Caco-2 (cell line): ENCODE data around the gene MTHFD1L. TPM values are rescaled to one million over a fixed set of nuclear protein-coding genes. Genes with fewer than 3 reads are reported as not detected.

ENCODE experiments used
- BruUV-seq: library from RNA; stranded (reverse); fragments of 400-500 nt; replicated peaks from 2 replicates; lab custom pipeline; 2021; lab: Mats Ljungman, UMichigan
- CTCF ChIA-PET: fragments of 300-600 bp; sonication (Branson Sonifier 250); formaldehyde crosslinking; loops from one replicate; lab custom pipeline; 2022; ENCODE audit warnings: antibody characterized with exemption; lab: Charles Lee
- POLR2A ChIA-PET: fragments of 300-600 bp; sonication (Branson Sonifier 250); formaldehyde crosslinking; loops from one replicate; lab custom pipeline; 2022; ENCODE audit warnings: antibody characterized with exemption; lab: Charles Lee
- DNase-seq, 2 experiments: peaks; one replicate each; pipeline versions ENCODE4 v3.0.0 to v3.0.0-alpha.2; 2020 to 2022
- H3K27me3 ChIP-seq: replicated peaks from 2 replicates; pipeline ENCODE4 v1.6.0; 2011; ENCODE audit warnings: low read length; ENCODE audit not compliant: control insufficient read depth, insufficient read depth
- H3K36me3 ChIP-seq: 2 replicates; pipeline ENCODE4 v1.5.1; 2011; ENCODE audit warnings: low read length; ENCODE audit not compliant: control insufficient read depth, insufficient read depth
- H3K4me1 ChIP-seq: fragments of 250-450 bp; sonication (Bioruptor Pico); 2 replicates; pipeline ENCODE4 v1.5.1; 2020; ENCODE audit warnings: mild to moderate bottlenecking
- H3K4me3 ChIP-seq: 2 replicates; pipeline ENCODE4 v1.5.1; 2011; ENCODE audit warnings: low read depth, mild to moderate bottlenecking, control low read depth, low read length
- H3K9me3 ChIP-seq: fragments of 250-450 bp; sonication (Bioruptor Pico); 2 replicates; pipeline ENCODE4 v1.5.1; 2020; ENCODE audit warnings: mild to moderate bottlenecking, moderate library complexity
- H3K27ac Mint-ChIP-seq: one replicate; pipeline ENCODE4 v1.8.0; 2022; ENCODE audit warnings: mixed read lengths; ENCODE audit not compliant: unreplicated experiment
- H3K27me3 Mint-ChIP-seq: one replicate; pipeline ENCODE4 v1.8.0; 2022; ENCODE audit warnings: mixed read lengths; ENCODE audit not compliant: insufficient read depth, unreplicated experiment
- H3K36me3 Mint-ChIP-seq: one replicate; pipeline ENCODE4 v1.8.0; 2022; ENCODE audit warnings: mild to moderate bottlenecking, mixed read lengths; ENCODE audit not compliant: insufficient read depth, unreplicated experiment
- H3K4me1 Mint-ChIP-seq: one replicate; pipeline ENCODE4 v1.8.0; 2022; ENCODE audit warnings: low read depth, mixed read lengths; ENCODE audit not compliant: unreplicated experiment
- H3K4me3 Mint-ChIP-seq: one replicate; pipeline ENCODE4 v1.8.0; 2022; ENCODE audit warnings: mild to moderate bottlenecking, moderate library complexity, mixed read lengths; ENCODE audit not compliant: unreplicated experiment
- H3K9me3 Mint-ChIP-seq: one replicate; pipeline ENCODE4 v1.8.0; 2022; ENCODE audit warnings: mixed read lengths; ENCODE audit not compliant: unreplicated experiment
- CTCF ChIP-seq, 2 experiments: fragments of 200-600 bp in 1 of 2; IDR thresholded peaks; 1 replicate in 1 of 2; 2 replicates in 1 of 2; pipeline versions ENCODE4 v1.5.1 to v1.8.0; 2011 to 2022; ENCODE audit warnings: antibody characterized with exemption in 1 of 2, control low read depth in 1 of 2, inconsistent platforms in 1 of 2, low read depth in 1 of 2, low read length in 1 of 2, mild to moderate bottlenecking in 1 of 2, moderate library complexity in 1 of 2; ENCODE audit not compliant: insufficient read depth in 1 of 2, severe bottlenecking in 1 of 2, unreplicated experiment in 1 of 2
- intact Hi-C: fragments of 100-400 bp; cut with micrococcal nuclease; formaldehyde crosslinking; loops from one replicate; pipeline ENCODE4 v1.10.0; 2022; ENCODE audit not compliant: unreplicated experiment
- total RNA-seq: library from RNA; stranded (reverse); gene quantifications from 2 replicates; pipeline ENCODE4 v1.2.3, GENCODE V29; 2022

MTHFD1L gene
- total RNA-seq, 1 experiment from 2014 or later = 102 TPM

GRCh38 chr6:151059612-151060095 is 194.2 kb downstream of the MTHFD1L start:
- Histone ChIP-seq H3K27me3 (no peaks in the 10 kb centered on the region), H3K9me3 (no peaks in the 10 kb centered on the region), H3K4me3 (no peak overlapping the region), H3K4me1 (peaks cover 11% of the 10 kb centered on the region), H3K36me3 (no peaks in the 10 kb centered on the region)
- Mint-ChIP-seq H3K27ac (peak overlapping the region; percentile 13), H3K36me3 (peaks cover 21% of the 10 kb centered on the region), H3K9me3 (no peaks in the 10 kb centered on the region), H3K4me3 (no peak overlapping the region), H3K27me3 (no peaks in the 10 kb centered on the region), H3K4me1 (peaks cover 8% of the 10 kb centered on the region)
- DNase-seq = no peak
- ChIA-PET CTCF (interaction anchor here (0.6 kb wide), 1 partner anchor 22 kb away, joined by 5 read pairs; no protein-coding TSS in a partner anchor), POLR2A (no interaction called here)
- no peak for TF ChIP-seq CTCF (IDR thresholded peaks at IDR 0.05; ENCODE audit: insufficient read depth in 1 of 2, low read depth in 1 of 2, low read length in 1 of 2, severe bottlenecking in 1 of 2, unreplicated experiment in 1 of 2)
- intact Hi-C loops = loop anchor here (10.0 kb wide), 1 partner anchor 145 kb away; no protein-coding TSS in a partner anchor
- no TSS peak for BruUV-seq

- peaks cover 11% of the 10 kb centered on the region for H3K4me1 ChIP-seq
- ChIA-PET POLR2A (no interaction called here), CTCF (no interaction called here)
- Mint-ChIP-seq H3K27ac (peak overlapping the region; percentile 72), H3K9me3 (no peaks in the 10 kb centered on the region), H3K4me3 (no peak overlapping the region), H3K27me3 (no peaks in the 10 kb centered on the region), H3K4me1 (peaks cover 8% of the 10 kb centered on the region), H3K36me3 (peaks cover 18% of the 10 kb centered on the region)
- TF ChIP-seq CTCF (IDR thresholded peaks at IDR 0.05; ENCODE audit: insufficient read depth in 1 of 2, low read depth in 1 of 2, low read length in 1 of 2, severe bottlenecking in 1 of 2, unreplicated experiment in 1 of 2) = no peak
- peak in 1 of 2 experiments; percentile 22 for DNase-seq
- intact Hi-C loops = loop anchor here (10.0 kb wide), 1 partner anchor 145 kb away; no protein-coding TSS in a partner anchor
- no peaks in the 10 kb centered on the region for H3K9me3 ChIP-seq
- no peaks in the 10 kb centered on the region for H3K27me3 ChIP-seq
- H3K4me3 ChIP-seq = no peak overlapping the region
- BruUV-seq = no TSS peak
- H3K36me3 ChIP-seq = no peaks in the 10 kb centered on the region
Measured at GRCh38 chr6:151060096-151060765, 194.7 kb downstream of the MTHFD1L start.

GRCh38 chr6:151060766-151061531 is 195.4 kb downstream of the MTHFD1L start:
- H3K9me3 Mint-ChIP-seq = no peaks in the 10 kb centered on the region
- CTCF ChIA-PET = no interaction called here
- peaks cover 11% of the 10 kb centered on the region for H3K4me1 ChIP-seq
- peak overlapping the region; percentile 72 for H3K27ac Mint-ChIP-seq
- H3K27me3 ChIP-seq = no peaks in the 10 kb centered on the region
- DNase-seq = no peak
- H3K4me1 Mint-ChIP-seq = peaks cover 8% of the 10 kb centered on the region
- POLR2A ChIA-PET = no interaction called here
- TF ChIP-seq CTCF (IDR thresholded peaks at IDR 0.05; ENCODE audit: insufficient read depth in 1 of 2, low read depth in 1 of 2, low read length in 1 of 2, severe bottlenecking in 1 of 2, unreplicated experiment in 1 of 2) = no peak
- no peaks in the 10 kb centered on the region for H3K27me3 Mint-ChIP-seq
- no peaks in the 10 kb centered on the region for H3K9me3 ChIP-seq
- H3K36me3 Mint-ChIP-seq = peaks cover 18% of the 10 kb centered on the region
- no peak overlapping the region for H3K4me3 ChIP-seq
- no peaks in the 10 kb centered on the region for H3K36me3 ChIP-seq
- no TSS peak for BruUV-seq
- no peak overlapping the region for H3K4me3 Mint-ChIP-seq
- intact Hi-C loops = loop anchor here (10.0 kb wide), 1 partner anchor 146 kb away; no protein-coding TSS in a partner anchor
